ENCODE data around the gene LDLR.

DNA sequence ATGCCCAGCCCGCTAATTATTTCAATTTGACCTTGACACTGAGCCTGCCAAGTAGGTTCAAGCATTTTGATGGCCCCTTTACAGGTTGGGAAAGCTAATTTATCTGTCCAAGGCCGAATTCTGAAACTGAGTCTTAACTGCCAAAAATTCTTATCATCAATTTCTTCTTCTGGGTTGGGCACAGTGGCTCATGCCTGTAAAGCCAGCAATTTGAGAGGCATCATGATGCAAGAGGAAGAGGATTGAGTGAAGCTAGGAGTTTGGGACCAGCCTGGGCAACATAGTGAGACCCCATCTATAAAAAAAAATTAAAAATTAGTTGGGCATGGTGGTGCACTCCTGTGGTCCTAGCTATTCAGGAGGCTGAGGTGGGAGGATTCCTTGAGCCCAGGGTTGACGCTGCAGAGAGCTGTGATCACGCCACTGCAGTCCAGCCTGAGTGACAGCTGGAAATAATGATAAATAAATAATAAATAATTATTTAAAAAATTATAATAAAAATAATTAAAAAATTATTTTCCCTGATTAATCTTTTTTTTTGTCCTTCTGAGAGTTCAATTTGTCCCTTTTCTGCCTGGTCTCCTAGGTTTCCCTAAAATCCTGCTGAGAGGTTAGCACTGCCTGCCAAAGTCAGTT lies 1.3 kb upstream of the LDLR start:
- TF ChIP-seq, protein P1, sequence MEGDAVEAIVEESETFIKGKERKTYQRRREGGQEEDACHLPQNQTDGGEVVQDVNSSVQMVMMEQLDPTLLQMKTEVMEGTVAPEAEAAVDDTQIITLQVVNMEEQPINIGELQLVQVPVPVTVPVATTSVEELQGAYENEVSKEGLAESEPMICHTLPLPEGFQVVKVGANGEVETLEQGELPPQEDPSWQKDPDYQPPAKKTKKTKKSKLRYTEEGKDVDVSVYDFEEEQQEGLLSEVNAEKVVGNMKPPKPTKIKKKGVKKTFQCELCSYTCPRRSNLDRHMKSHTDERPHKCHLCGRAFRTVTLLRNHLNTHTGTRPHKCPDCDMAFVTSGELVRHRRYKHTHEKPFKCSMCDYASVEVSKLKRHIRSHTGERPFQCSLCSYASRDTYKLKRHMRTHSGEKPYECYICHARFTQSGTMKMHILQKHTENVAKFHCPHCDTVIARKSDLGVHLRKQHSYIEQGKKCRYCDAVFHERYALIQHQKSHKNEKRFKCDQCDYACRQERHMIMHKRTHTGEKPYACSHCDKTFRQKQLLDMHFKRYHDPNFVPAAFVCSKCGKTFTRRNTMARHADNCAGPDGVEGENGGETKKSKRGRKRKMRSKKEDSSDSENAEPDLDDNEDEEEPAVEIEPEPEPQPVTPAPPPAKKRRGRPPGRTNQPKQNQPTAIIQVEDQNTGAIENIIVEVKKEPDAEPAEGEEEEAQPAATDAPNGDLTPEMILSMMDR (IDR thresholded peaks at IDR 0.05): no peak
- no peak for TF ChIP-seq POLR2A (IDR thresholded peaks at IDR 0.05)
